ENCODE results near the gene KIAA1958. TPM values are rescaled to one million over a fixed set of nuclear protein-coding genes. Genes with fewer than 3 reads are reported as not detected.

Gene KIAA1958
- total RNA-seq, 5 donors from 2014 or later (not counting 1 experiment from before 2014, with no cell fraction given), result 4.6 to 6.4 (median 6.2) TPM

DNA sequence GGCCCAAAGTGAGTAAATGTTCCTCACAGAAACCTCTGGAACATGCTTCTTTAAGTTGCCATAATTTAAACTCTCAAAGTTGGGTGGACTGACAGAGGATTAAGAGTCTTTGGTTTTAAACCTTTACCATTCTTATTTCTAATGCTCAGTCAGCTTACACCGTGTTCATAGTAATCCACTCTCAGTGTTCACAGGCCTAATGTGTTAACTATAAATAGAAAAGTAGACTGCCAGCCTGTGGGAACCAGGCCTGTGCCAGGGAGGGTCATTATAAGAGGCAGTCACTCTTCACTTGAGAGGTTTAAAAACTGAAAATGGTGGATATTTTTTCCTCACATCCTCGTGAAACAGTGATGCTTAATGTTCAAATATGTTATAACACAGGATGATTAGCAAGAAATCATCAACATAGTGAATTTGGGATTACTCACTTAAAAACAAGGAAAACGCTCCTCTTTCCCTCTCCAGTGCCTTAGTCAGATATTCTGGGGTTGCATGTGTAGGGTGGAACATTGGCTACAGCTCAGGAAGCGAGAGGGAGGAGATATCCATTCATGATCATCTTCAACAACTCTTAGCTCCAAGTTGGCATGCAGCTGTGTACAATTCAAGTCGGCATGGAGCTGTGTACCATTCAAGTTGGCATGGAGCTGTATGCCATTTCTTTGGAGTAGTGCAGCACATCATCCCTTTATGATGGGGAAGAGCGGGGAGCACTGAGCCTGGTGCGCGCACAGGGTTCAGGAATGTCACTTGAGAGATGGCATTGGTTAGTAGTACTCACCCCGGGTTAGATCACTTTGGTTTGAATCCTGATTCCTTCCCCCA, 65.8 kb downstream of the KIAA1958 start:
- no peak for ATAC-seq (replicated peaks in 1 of 4)
- H3K4me1 Mint-ChIP-seq, result peaks cover 0 to 13% (median 4%) of the 10 kb centered on the region in 3 donors
- Histone ChIP-seq H3K36me3 (ENCODE audit: control insufficient read depth in 2 of 2, extremely low read depth in 1 of 2, insufficient read depth in 1 of 2, low read length in 1 of 2) (no peaks in the 10 kb centered on the region), H3K9me3 (no peaks in the 10 kb centered on the region), H3K27ac (ENCODE audit: low read length) (no peak overlapping the region), H3K4me3 (ENCODE audit: control insufficient read depth in 1 of 2, extremely low read depth in 1 of 2, low read length in 1 of 2) (no peak overlapping the region), H3K27me3 (replicated peaks in 1 of 2; ENCODE audit: control insufficient read depth in 2 of 2, extremely low read depth in 1 of 2, insufficient read depth in 2 of 2, low read length in 1 of 2) (no peaks in the 10 kb centered on the region), H3K4me1 (ENCODE audit: control insufficient read depth in 1 of 2, extremely low read depth in 1 of 2, insufficient read depth in 2 of 2, low read length in 2 of 2) (no peaks in the 10 kb centered on the region)
- ChIA-PET POLR2A (interaction anchor here in 1 of 2 donors (0.6 kb wide), 1 partner anchor 151 kb away, joined by 3 read pairs; no protein-coding TSS in a partner anchor), CTCF (interaction anchor here in 1 of 2 donors (0.6 kb wide), 1 partner anchor 9 kb away, joined by 5 read pairs; no protein-coding TSS in a partner anchor)
- DNase-seq, result no peak
- H3K9me3 Mint-ChIP-seq, result no peaks in the 10 kb centered on the region
- no peaks in the 10 kb centered on the region for H3K27me3 Mint-ChIP-seq
- H3K4me3 Mint-ChIP-seq, result no peak overlapping the region
- H3K36me3 Mint-ChIP-seq, result peaks cover 6% of the 10 kb centered on the region
- no peak overlapping the region for H3K27ac Mint-ChIP-seq
- no CpG with 5 or more reads among the region's 9 CpGs for WGBS (ENCODE audit: insufficient coverage)

DNA sequence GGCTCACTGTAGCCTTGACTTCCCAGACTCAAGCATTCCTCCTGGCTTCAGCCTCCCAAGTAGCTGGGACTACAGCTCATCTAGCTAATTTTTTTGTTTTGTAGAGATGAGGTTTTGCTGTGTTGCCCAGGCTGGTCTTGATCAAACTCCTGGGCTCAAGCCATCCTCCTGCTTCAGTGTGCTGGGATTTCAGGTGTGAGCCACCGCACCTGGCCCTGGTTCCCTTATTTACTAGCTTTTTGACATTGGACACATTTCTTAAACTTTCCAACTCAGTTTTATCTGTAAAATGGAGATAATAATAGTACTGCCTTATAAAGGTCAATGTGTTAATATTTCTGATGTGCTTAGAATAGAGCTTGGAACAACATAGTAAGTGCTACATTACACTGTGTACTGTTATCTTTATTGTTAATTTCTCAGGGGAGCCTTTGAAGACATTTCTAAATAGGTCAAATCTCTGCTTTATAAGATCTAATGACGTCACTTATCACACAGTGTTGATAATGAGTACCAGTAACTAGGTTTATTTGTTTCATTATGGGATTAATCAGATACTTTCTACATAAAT, 66.7 kb downstream of the KIAA1958 start:
- no peak overlapping the region for H3K27ac Mint-ChIP-seq
- Histone ChIP-seq H3K4me1 (ENCODE audit: control insufficient read depth in 1 of 2, extremely low read depth in 1 of 2, insufficient read depth in 2 of 2, low read length in 2 of 2) (no peaks in the 10 kb centered on the region), H3K4me3 (ENCODE audit: control insufficient read depth in 1 of 2, extremely low read depth in 1 of 2, low read length in 1 of 2) (no peak overlapping the region), H3K36me3 (ENCODE audit: control insufficient read depth in 2 of 2, extremely low read depth in 1 of 2, insufficient read depth in 1 of 2, low read length in 1 of 2) (no peaks in the 10 kb centered on the region), H3K27me3 (replicated peaks in 1 of 2; ENCODE audit: control insufficient read depth in 2 of 2, extremely low read depth in 1 of 2, insufficient read depth in 2 of 2, low read length in 1 of 2) (no peaks in the 10 kb centered on the region), H3K9me3 (no peaks in the 10 kb centered on the region), H3K27ac (ENCODE audit: low read length) (no peak overlapping the region)
- H3K4me3 Mint-ChIP-seq, result no peak overlapping the region
- CTCF ChIA-PET, result interaction anchor here in 1 of 2 donors (0.6 kb wide), 1 partner anchor 10 kb away, joined by 5 read pairs; no protein-coding TSS in a partner anchor
- no CpG with 5 or more reads among the region's 2 CpGs for WGBS (ENCODE audit: insufficient coverage)
- ATAC-seq (replicated peaks in 1 of 4) (no peak), DNase-seq (no peak)
- no peaks in the 10 kb centered on the region for H3K9me3 Mint-ChIP-seq
- POLR2A ChIA-PET, result no interaction called here
- no peaks in the 10 kb centered on the region for H3K27me3 Mint-ChIP-seq
- H3K36me3 Mint-ChIP-seq, result peaks cover 6% of the 10 kb centered on the region
- H3K4me1 Mint-ChIP-seq, result peaks cover 0 to 13% (median 4%) of the 10 kb centered on the region in 3 donors

DNA sequence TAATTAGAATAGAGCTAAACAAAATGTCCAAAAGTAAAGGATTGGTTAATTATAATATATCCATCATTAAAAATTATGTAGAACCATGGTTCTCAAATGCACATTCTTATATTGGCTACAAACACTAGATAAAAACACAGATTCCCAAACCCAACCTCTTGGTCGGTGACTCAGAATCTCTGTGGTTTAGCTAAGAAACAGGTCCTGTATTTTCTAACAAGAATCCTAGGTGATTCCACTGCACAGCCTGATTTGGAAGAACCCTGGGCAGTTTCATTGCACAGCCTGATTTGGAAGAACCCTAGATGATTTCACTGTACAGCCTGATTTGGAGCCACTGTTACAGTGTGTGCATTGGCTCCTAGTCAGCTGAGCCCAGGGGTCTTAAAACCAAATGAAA, 67.9 kb downstream of the KIAA1958 start:
- Histone ChIP-seq H3K4me1 (ENCODE audit: control insufficient read depth in 1 of 2, extremely low read depth in 1 of 2, insufficient read depth in 2 of 2, low read length in 2 of 2) (no peaks in the 10 kb centered on the region), H3K27ac (ENCODE audit: low read length) (no peak overlapping the region), H3K36me3 (ENCODE audit: control insufficient read depth in 2 of 2, extremely low read depth in 1 of 2, insufficient read depth in 1 of 2, low read length in 1 of 2) (no peaks in the 10 kb centered on the region), H3K27me3 (replicated peaks in 1 of 2; ENCODE audit: control insufficient read depth in 2 of 2, extremely low read depth in 1 of 2, insufficient read depth in 2 of 2, low read length in 1 of 2) (no peaks in the 10 kb centered on the region), H3K9me3 (no peaks in the 10 kb centered on the region), H3K4me3 (ENCODE audit: control insufficient read depth in 1 of 2, extremely low read depth in 1 of 2, low read length in 1 of 2) (no peak overlapping the region)
- Mint-ChIP-seq H3K27me3 (no peaks in the 10 kb centered on the region), H3K4me1 (peaks cover 0 to 13% (median 2%) of the 10 kb centered on the region in 3 donors), H3K36me3 (peaks cover 4% of the 10 kb centered on the region), H3K4me3 (no peak overlapping the region), H3K9me3 (no peaks in the 10 kb centered on the region), H3K27ac (no peak overlapping the region)
- 67% methylated on average over 1 of the region's 1 CpG for WGBS (ENCODE audit: insufficient coverage)
- ChIA-PET CTCF (no interaction called here), POLR2A (no interaction called here)
- ATAC-seq (replicated peaks in 1 of 4), result no peak
- no peak for DNase-seq

DNA sequence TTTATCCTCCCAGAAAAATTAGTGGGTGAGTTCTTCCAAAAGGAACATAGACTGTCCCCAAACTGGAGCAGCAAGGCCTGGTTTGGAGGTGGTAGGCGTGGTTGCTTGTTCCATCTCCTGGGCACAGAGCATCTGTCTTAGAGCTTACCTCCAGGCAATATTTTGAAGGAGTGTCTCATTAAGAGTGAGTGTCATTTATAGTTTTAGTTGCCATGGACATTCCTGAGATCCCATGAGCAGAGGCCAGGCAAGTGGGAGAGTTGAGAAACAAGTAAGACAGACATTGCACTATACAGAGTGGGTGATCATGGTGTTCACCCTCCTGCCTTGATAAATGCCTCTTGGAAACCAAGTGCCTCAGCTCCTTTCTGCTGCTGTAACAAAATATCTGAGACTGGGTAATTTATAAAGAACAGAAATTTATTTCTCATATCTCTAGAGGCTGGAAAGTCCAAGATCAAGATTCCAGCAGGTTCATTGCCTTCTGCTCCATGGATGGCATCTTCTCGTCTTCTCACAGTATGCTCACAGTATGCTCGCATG, 68.5 kb downstream of the KIAA1958 start:
- POLR2A ChIA-PET, result no interaction called here
- DNase-seq, result no peak
- H3K36me3 Mint-ChIP-seq, result peaks cover 3% of the 10 kb centered on the region

DNA sequence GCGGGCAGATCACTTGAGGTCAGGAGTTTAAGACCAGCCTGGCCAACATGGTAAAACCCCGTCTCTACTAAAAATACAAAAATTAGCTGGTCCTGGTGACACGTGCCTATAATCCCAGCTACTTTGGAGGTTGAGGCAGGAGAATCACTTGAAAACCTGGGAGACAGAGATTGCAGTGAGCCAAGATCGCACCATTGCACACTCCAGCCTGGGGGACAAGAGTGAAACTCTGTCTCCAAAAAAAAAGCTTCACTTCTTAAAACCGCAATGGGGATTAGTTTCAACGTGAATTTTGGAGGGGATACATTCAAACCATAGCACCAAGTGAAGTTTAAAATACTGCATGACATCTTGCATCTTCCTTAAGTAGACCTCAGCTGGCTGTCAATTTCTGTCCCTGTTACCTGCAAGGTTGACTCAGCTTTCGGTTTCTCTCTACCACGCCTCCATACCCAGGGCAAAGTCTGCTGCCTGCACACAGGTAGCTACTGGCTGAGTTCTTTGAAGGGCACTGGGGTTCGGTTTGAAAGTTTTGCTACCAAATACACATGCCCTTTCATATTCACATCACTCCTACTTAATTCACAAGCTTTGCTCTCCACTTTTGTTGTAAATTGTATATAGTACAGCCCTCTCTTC, 69.3 kb downstream of the KIAA1958 start:
- Histone ChIP-seq H3K27me3 (replicated peaks in 1 of 2; ENCODE audit: control insufficient read depth in 2 of 2, extremely low read depth in 1 of 2, insufficient read depth in 2 of 2, low read length in 1 of 2) (no peaks in the 10 kb centered on the region), H3K27ac (ENCODE audit: low read length) (no peak overlapping the region), H3K4me3 (ENCODE audit: control insufficient read depth in 1 of 2, extremely low read depth in 1 of 2, low read length in 1 of 2) (no peak overlapping the region), H3K4me1 (ENCODE audit: control insufficient read depth in 1 of 2, extremely low read depth in 1 of 2, insufficient read depth in 2 of 2, low read length in 2 of 2) (no peaks in the 10 kb centered on the region), H3K9me3 (no peaks in the 10 kb centered on the region), H3K36me3 (ENCODE audit: control insufficient read depth in 2 of 2, extremely low read depth in 1 of 2, insufficient read depth in 1 of 2, low read length in 1 of 2) (no peaks in the 10 kb centered on the region)
- CTCF ChIA-PET, result no interaction called here
- POLR2A ChIA-PET, result no interaction called here
- Mint-ChIP-seq H3K9me3 (no peaks in the 10 kb centered on the region), H3K27ac (no peak overlapping the region), H3K4me3 (no peak overlapping the region), H3K27me3 (no peaks in the 10 kb centered on the region), H3K4me1 (peaks cover 0 to 13% (median 2%) of the 10 kb centered on the region in 3 donors), H3K36me3 (peaks cover 3% of the 10 kb centered on the region)
- DNase-seq, result no peak
- no peak for ATAC-seq (replicated peaks in 1 of 4)
- WGBS (ENCODE audit: insufficient coverage), result 74% methylated on average over 2 of the region's 9 CpGs

More for the DNA sequence above, 68.5 kb downstream of the KIAA1958 start:
- H3K27me3 Mint-ChIP-seq, result no peaks in the 10 kb centered on the region
- peaks cover 0 to 13% (median 2%) of the 10 kb centered on the region in 3 donors for H3K4me1 Mint-ChIP-seq
- H3K27me3 ChIP-seq (replicated peaks in 1 of 2; ENCODE audit: control insufficient read depth in 2 of 2, extremely low read depth in 1 of 2, insufficient read depth in 2 of 2, low read length in 1 of 2), result no peaks in the 10 kb centered on the region
- no peaks in the 10 kb centered on the region for H3K9me3 Mint-ChIP-seq
- CTCF ChIA-PET, result no interaction called here
- H3K27ac ChIP-seq (ENCODE audit: low read length), result no peak overlapping the region
- no peak overlapping the region for H3K4me3 ChIP-seq (ENCODE audit: control insufficient read depth in 1 of 2, extremely low read depth in 1 of 2, low read length in 1 of 2)
- no peaks in the 10 kb centered on the region for H3K9me3 ChIP-seq
- 97% methylated on average over 3 of the region's 3 CpGs for WGBS (ENCODE audit: insufficient coverage)
- no peak overlapping the region for H3K27ac Mint-ChIP-seq
- no peak for ATAC-seq (replicated peaks in 1 of 4)
- no peaks in the 10 kb centered on the region for H3K36me3 ChIP-seq (ENCODE audit: control insufficient read depth in 2 of 2, extremely low read depth in 1 of 2, insufficient read depth in 1 of 2, low read length in 1 of 2)
- H3K4me3 Mint-ChIP-seq, result no peak overlapping the region
- H3K4me1 ChIP-seq (ENCODE audit: control insufficient read depth in 1 of 2, extremely low read depth in 1 of 2, insufficient read depth in 2 of 2, low read length in 2 of 2), result no peaks in the 10 kb centered on the region
